Measurements from ENCODE around the gene ME3.
"Not testable (repeated sequence)": the region's sequence is repeated elsewhere in the genome, so short reads cannot be mapped to it uniquely, and the experiment has no call there.

The ME3 gene

DNA sequence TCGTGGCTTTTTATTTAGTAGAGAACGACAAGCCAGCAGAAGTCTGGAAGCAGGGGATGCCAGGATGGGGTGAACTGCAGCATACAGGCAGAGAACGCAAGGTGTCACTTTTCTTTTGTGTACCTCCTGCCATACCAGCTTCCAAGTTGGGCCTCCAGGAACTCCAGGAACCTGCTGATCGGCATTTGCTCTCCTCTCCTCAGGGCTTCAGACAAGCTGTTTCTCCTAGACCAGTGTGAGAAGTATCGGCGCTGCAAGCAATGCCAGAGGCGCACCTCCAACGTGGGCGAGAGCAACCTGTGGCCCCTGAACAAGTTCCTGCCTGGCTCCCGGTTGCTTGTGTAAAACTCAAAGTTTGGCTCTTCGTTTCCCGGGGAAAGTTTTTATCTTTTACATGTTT lies 250.0 kb downstream of the ME3 start:
- H3K4me3 ChIP-seq (ENCODE audit: low read depth, low read length) = no peak overlapping the region
- no peak for DNase-seq (ENCODE audit: low read depth)
- TF ChIP-seq, protein P1, sequence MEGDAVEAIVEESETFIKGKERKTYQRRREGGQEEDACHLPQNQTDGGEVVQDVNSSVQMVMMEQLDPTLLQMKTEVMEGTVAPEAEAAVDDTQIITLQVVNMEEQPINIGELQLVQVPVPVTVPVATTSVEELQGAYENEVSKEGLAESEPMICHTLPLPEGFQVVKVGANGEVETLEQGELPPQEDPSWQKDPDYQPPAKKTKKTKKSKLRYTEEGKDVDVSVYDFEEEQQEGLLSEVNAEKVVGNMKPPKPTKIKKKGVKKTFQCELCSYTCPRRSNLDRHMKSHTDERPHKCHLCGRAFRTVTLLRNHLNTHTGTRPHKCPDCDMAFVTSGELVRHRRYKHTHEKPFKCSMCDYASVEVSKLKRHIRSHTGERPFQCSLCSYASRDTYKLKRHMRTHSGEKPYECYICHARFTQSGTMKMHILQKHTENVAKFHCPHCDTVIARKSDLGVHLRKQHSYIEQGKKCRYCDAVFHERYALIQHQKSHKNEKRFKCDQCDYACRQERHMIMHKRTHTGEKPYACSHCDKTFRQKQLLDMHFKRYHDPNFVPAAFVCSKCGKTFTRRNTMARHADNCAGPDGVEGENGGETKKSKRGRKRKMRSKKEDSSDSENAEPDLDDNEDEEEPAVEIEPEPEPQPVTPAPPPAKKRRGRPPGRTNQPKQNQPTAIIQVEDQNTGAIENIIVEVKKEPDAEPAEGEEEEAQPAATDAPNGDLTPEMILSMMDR (IDR thresholded peaks at IDR 0.05; ENCODE audit: low read depth, low read length, missing control alignments) = no peak
- in situ Hi-C loops (cut with HindIII; ENCODE audit: low sequenced_read_pairs) = no loop called here

DNA sequence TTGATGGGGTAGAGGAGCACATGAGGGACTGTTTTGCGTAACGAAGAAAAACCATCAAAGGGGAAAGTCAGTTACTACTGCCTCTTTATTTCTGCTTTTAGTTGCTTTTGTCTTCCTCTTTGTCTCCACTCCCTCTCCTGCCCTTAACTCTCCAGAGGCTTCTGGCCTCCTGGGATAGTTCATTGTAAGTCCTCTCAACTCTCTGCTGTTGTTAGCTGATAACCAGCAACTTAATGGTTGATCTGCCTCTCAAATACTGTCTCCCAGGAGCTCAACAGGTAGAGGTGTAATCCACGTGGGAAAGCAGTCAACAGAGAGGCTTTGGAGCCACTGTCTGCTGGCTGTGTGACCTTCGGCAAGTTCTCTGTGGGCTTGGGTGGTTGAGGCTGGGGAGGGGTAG lies 250.5 kb downstream of the ME3 start:
- H3K4me3 ChIP-seq (ENCODE audit: low read depth, low read length) = no peak overlapping the region
- in situ Hi-C loops (cut with HindIII; ENCODE audit: low sequenced_read_pairs) = no loop called here
- no peak for DNase-seq (ENCODE audit: low read depth)
- TF ChIP-seq, protein P1 (IDR thresholded peaks at IDR 0.05; ENCODE audit: low read depth, low read length, missing control alignments) = no peak

DNA sequence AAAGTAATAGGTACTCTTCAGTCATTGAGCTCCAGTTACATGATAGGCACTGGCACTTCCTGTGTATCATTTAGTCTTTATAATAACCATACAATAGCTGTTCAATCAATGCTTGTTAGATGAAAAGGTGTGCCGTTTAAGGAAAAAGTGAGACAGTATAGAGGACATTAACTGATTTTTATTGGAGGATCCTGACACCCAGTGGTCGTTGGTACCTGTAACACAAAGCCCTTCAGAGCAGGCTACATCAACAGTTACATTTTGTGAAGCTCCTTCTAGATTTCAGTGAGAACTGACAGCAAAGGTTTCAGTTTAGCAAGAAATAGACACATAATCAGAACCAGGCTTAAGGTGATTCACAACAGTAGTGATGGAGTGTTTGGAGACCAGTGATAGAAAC lies 253.5 kb downstream of the ME3 start:
- in situ Hi-C loops (cut with HindIII; ENCODE audit: low sequenced_read_pairs) = no loop called here
- H3K4me3 ChIP-seq (ENCODE audit: low read depth, low read length) = no peak overlapping the region
- TF ChIP-seq, protein P1 (IDR thresholded peaks at IDR 0.05; ENCODE audit: low read depth, low read length, missing control alignments) = peak; percentile 29
- DNase-seq (ENCODE audit: low read depth) = no peak

DNA sequence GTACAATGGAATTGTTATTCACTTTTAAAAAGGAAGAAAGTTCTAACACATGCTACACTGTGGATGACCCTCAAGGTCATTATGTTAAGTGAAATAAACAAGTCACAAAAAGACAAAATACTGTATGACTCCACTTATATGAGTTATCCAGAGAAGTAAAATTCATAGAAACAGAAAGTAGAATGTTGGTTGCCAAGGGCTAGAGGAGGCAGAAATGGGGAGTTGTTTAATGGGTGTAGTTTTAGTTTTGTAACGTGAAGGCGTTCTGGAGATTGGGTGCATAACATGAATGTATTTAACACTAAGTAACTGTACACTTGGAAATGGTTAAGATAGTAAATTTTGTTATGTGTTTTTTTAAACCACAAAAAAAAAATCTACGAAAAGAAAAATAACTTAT lies 253.9 kb downstream of the ME3 start:
- in situ Hi-C loops (cut with HindIII; ENCODE audit: low sequenced_read_pairs) = no loop called here
- DNase-seq (ENCODE audit: low read depth) = no peak
- H3K4me3 ChIP-seq (ENCODE audit: low read depth, low read length) = no peak overlapping the region
- TF ChIP-seq, protein P1 (IDR thresholded peaks at IDR 0.05; ENCODE audit: low read depth, low read length, missing control alignments) = no peak

DNA sequence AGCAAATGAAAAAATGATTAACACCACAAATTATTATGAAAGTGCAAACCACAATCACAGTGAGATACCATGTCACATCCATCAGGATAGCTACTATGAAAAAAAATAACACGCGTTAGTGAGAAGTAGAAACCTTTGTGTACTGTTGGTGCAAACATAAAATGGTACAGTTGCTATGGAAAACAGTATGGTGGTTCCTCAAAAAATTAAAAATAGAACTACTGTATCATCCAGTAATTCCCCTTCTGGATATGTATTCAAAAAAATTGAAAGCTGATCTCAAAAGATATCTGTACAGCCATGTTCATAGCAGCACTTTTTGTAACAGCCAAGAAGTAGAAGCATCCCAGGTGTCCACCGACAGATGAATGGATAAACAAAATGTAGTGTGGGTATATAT lies 254.3 kb downstream of the ME3 start:
- TF ChIP-seq, protein P1 (IDR thresholded peaks at IDR 0.05; ENCODE audit: low read depth, low read length, missing control alignments) = no peak
- in situ Hi-C loops (cut with HindIII; ENCODE audit: low sequenced_read_pairs) = no loop called here
- DNase-seq (ENCODE audit: low read depth) = no peak
- no peak overlapping the region for H3K4me3 ChIP-seq (ENCODE audit: low read depth, low read length)

DNA sequence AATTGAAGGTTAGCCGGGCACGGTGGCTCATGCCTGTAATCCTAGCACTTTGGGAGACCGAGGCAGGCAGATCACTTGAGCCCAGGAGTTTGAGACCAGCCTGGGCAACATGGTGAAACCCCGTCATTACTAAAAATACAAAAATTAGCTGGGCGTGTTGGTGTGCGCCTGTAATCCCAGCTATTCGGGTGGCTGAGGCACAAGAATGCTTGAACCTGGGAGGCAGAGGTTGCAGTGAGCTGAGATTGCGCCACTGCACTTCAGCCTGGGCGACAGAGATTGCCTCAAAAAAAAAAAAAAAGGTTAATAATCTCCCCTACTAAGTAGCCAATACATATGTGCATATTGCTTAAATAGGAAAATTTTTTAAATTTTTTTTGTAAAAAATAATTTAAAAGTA lies 255.5 kb downstream of the ME3 start:
- DNase-seq (ENCODE audit: low read depth); H3K4me3 ChIP-seq (ENCODE audit: low read depth, low read length); in situ Hi-C loops (cut with HindIII; ENCODE audit: low sequenced_read_pairs): not testable (repeated sequence)

DNA sequence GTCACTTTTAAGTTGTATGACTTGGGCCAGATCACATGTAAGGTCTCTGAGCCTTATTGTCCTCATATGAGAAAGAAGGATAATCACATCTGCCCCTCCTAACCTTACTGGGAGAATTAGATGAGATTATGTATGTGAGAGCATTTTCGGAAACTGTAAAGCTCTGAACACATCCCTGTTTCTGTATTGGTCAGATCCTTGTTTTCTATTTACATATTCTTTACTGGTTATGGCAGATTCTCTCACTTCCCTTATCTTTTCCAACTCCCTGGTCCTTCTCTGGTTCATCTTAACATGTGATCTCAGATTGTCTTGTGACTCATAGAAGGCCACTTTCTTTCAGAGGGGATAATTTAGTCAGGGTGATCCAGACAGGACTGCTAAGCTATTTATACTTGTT lies 255.9 kb downstream of the ME3 start:
- H3K4me3 ChIP-seq (ENCODE audit: low read depth, low read length) = no peak overlapping the region
- no peak for DNase-seq (ENCODE audit: low read depth)
- in situ Hi-C loops (cut with HindIII; ENCODE audit: low sequenced_read_pairs) = no loop called here
- TF ChIP-seq, protein P1 (IDR thresholded peaks at IDR 0.05; ENCODE audit: low read depth, low read length, missing control alignments) = no peak

Data from astrocyte of the cerebellum (primary cell).